Effector memory CD8-positive, alpha-beta T cell (primary cell): ENCODE data around the gene GUCA2A.
"Not testable (repeated sequence)": the region's sequence is repeated elsewhere in the genome, so short reads cannot be mapped to it uniquely, and the experiment has no call there.

Experiments
- ATAC-seq: fragments of 150-1000 bp; cut with Tn5 transposase; replicated peaks from 2 replicates; pipeline ENCODE4 v1.10.0; 2021; ENCODE audit warnings: mild to moderate bottlenecking, moderate library complexity
- DNase-seq, 3 experiments: peaks; one replicate each; pipeline ENCODE4 v3.0.0; 2021
- H3K27ac Mint-ChIP-seq, 2 donors: one replicate each; pipeline ENCODE4 v1.8.0; 2022; ENCODE audit warnings: mild to moderate bottlenecking in 2 of 2, mixed read lengths in 2 of 2, moderate library complexity in 2 of 2
- H3K27me3 Mint-ChIP-seq, 2 donors: one replicate each; pipeline ENCODE4 v1.8.0; 2022; ENCODE audit warnings: mixed read lengths in 2 of 2
- H3K36me3 Mint-ChIP-seq: one replicate; pipeline ENCODE4 v1.8.0; 2022; ENCODE audit warnings: mild to moderate bottlenecking, moderate library complexity, mixed read lengths; ENCODE audit not compliant: insufficient read depth
- H3K4me1 Mint-ChIP-seq, 2 donors: one replicate each; pipeline ENCODE4 v1.8.0; 2022; ENCODE audit warnings: low read depth in 2 of 2, mixed read lengths in 2 of 2
- H3K4me3 Mint-ChIP-seq, 2 donors: one replicate each; pipeline ENCODE4 v1.8.0; 2022; ENCODE audit warnings: mild to moderate bottlenecking in 2 of 2, mixed read lengths in 2 of 2, moderate library complexity in 2 of 2
- H3K9me3 Mint-ChIP-seq, 2 donors: one replicate each; pipeline ENCODE4 v1.8.0; 2022; ENCODE audit warnings: mixed read lengths in 2 of 2
- total RNA-seq, 9 experiments: gene quantifications; one replicate each; lab custom pipeline; 2026; lab: John Stamatoyannopoulos, UW

The GUCA2A gene
- total RNA-seq = 0 to 0.11 (median 0) reads per million in 9 experiments

GRCh38 chr1:42164551-42165420 is at the start of gene GUCA2A:
TSS of gene GUCA2A (minus strand) at chr1:42164745. CDS start at chr1:42164712, 33 bp downstream.
- Mint-ChIP-seq H3K4me3 (no peak within 1 kb of the TSS), H3K9me3 (peaks cover 0 to 16% of the 10 kb centered on the region in 2 donors), H3K27ac (no peak within 1 kb of the TSS), H3K36me3 (no peaks in the 10 kb centered on the region), H3K4me1 (no peaks in the 10 kb centered on the region), H3K27me3 (peaks cover 23 to 51% of the 10 kb centered on the region in 2 donors)
- ATAC-seq = no peak
- DNase-seq = no peak

GRCh38 chr1:42211224-42211623 is 46.7 kb upstream of the GUCA2A start:
- Mint-ChIP-seq H3K36me3 (peaks cover 6% of the 10 kb centered on the region), H3K4me3 (no peak overlapping the region), H3K27me3 (no peaks in the 10 kb centered on the region), H3K4me1 (peaks cover 29 to 44% of the 10 kb centered on the region in 2 donors), H3K9me3 (peaks cover 5 to 6% of the 10 kb centered on the region in 2 donors), H3K27ac (no peak overlapping the region)
- ATAC-seq (no peak), DNase-seq (no peak)

GRCh38 chr1:42210421-42211133 is 46.0 kb upstream of the GUCA2A start:
- Mint-ChIP-seq H3K9me3 (peaks cover 5 to 6% of the 10 kb centered on the region in 2 donors), H3K4me1 (peaks cover 32 to 48% of the 10 kb centered on the region in 2 donors), H3K36me3 (peaks cover 4% of the 10 kb centered on the region), H3K27ac (no peak overlapping the region), H3K4me3 (no peak overlapping the region), H3K27me3 (no peaks in the 10 kb centered on the region)
- ATAC-seq = no peak
- DNase-seq = no peak

GRCh38 chr1:42209526-42210251 is 45.1 kb upstream of the GUCA2A start:
- Mint-ChIP-seq H3K36me3 (peaks cover 3% of the 10 kb centered on the region), H3K4me3 (no peak overlapping the region), H3K4me1 (peaks cover 31 to 43% of the 10 kb centered on the region in 2 donors), H3K9me3 (peaks cover 5% of the 10 kb centered on the region in 2 donors), H3K27me3 (no peaks in the 10 kb centered on the region), H3K27ac (peak overlapping the region in 1 of 2 donors; percentile 10)
- DNase-seq (no peak), ATAC-seq (no peak)

- H3K27me3 Mint-ChIP-seq, DNase-seq, H3K4me3 Mint-ChIP-seq, H3K9me3 Mint-ChIP-seq, ATAC-seq: not testable (repeated sequence)
- Mint-ChIP-seq H3K36me3 (peaks cover 11% of the 10 kb centered on the region), H3K27ac (peak overlapping the region in 1 of 2 donors; percentile 4), H3K4me1 (peaks cover 28 to 37% of the 10 kb centered on the region in 2 donors)
Observed at GRCh38 chr1:42206930-42207329, 42.4 kb upstream of the GUCA2A start.

- ATAC-seq = peak; percentile 39
- DNase-seq = no peak
- peaks cover 24 to 32% of the 10 kb centered on the region in 2 donors for H3K4me1 Mint-ChIP-seq
- peak overlapping the region in 1 of 2 donors; percentile 41 for H3K27ac Mint-ChIP-seq
- no peaks in the 10 kb centered on the region for H3K27me3 Mint-ChIP-seq
- H3K9me3 Mint-ChIP-seq = peaks cover 0 to 7% of the 10 kb centered on the region in 2 donors
- H3K36me3 Mint-ChIP-seq = peaks cover 13% of the 10 kb centered on the region
- H3K4me3 Mint-ChIP-seq = no peak overlapping the region
Observed at GRCh38 chr1:42206164-42206563, 41.6 kb upstream of the GUCA2A start.

- no peak overlapping the region for H3K4me3 Mint-ChIP-seq
- no peaks in the 10 kb centered on the region for H3K27me3 Mint-ChIP-seq
- DNase-seq (no peak), ATAC-seq (no peak)
- H3K36me3 Mint-ChIP-seq = peaks cover 31% of the 10 kb centered on the region
- H3K9me3 Mint-ChIP-seq = peaks cover 0 to 7% of the 10 kb centered on the region in 2 donors
- no peak overlapping the region for H3K27ac Mint-ChIP-seq
- H3K4me1 Mint-ChIP-seq = peaks cover 8% of the 10 kb centered on the region in 2 donors
Observed at GRCh38 chr1:42201986-42202385, 37.4 kb upstream of the GUCA2A start.

- no peak for ATAC-seq
Observed at GRCh38 chr1:42198251-42198650, 33.7 kb upstream of the GUCA2A start.

GRCh38 chr1:42195841-42196240 is 31.3 kb upstream of the GUCA2A start:
- peaks cover 34% of the 10 kb centered on the region for H3K36me3 Mint-ChIP-seq
- ATAC-seq (no peak), DNase-seq (no peak)
- H3K27ac Mint-ChIP-seq = no peak overlapping the region
- no peaks in the 10 kb centered on the region for H3K27me3 Mint-ChIP-seq
- peaks cover 8 to 15% of the 10 kb centered on the region in 2 donors for H3K4me1 Mint-ChIP-seq
- H3K9me3 Mint-ChIP-seq = no peaks in the 10 kb centered on the region
- no peak overlapping the region for H3K4me3 Mint-ChIP-seq

More at GRCh38 chr1:42198251-42198650, 33.7 kb upstream of the GUCA2A start:
- H3K27me3 Mint-ChIP-seq = no peaks in the 10 kb centered on the region
- no peak overlapping the region for H3K27ac Mint-ChIP-seq
- peaks cover 0 to 5% of the 10 kb centered on the region in 2 donors for H3K9me3 Mint-ChIP-seq
- H3K36me3 Mint-ChIP-seq = peaks cover 36% of the 10 kb centered on the region
- H3K4me3 Mint-ChIP-seq = no peak overlapping the region
- peaks cover 0 to 2% of the 10 kb centered on the region in 2 donors for H3K4me1 Mint-ChIP-seq
- DNase-seq = no peak

- Mint-ChIP-seq H3K36me3 (peaks cover 37% of the 10 kb centered on the region), H3K4me3 (no peak overlapping the region), H3K27me3 (no peaks in the 10 kb centered on the region), H3K9me3 (no peaks in the 10 kb centered on the region), H3K27ac (no peak overlapping the region), H3K4me1 (peaks cover 6 to 15% of the 10 kb centered on the region in 2 donors)
- no peak for ATAC-seq
- DNase-seq = no peak
Observed at GRCh38 chr1:42192106-42192505, 27.6 kb upstream of the GUCA2A start.

- peak overlapping the region in 1 of 2 donors; percentile 16 for H3K4me3 Mint-ChIP-seq
- H3K36me3 Mint-ChIP-seq = peaks cover 37% of the 10 kb centered on the region
- DNase-seq (no peak), ATAC-seq (no peak)
- peak overlapping the region; percentile 21 to 39 for H3K27ac Mint-ChIP-seq
- peaks cover 6 to 15% of the 10 kb centered on the region in 2 donors for H3K4me1 Mint-ChIP-seq
- H3K9me3 Mint-ChIP-seq = no peaks in the 10 kb centered on the region
- H3K27me3 Mint-ChIP-seq = no peaks in the 10 kb centered on the region
Observed at GRCh38 chr1:42191319-42191718, 26.8 kb upstream of the GUCA2A start.

GRCh38 chr1:42189931-42190853 is 25.6 kb upstream of the GUCA2A start:
- DNase-seq (no peak), ATAC-seq (no peak)
- Mint-ChIP-seq H3K4me1 (peaks cover 6 to 15% of the 10 kb centered on the region in 2 donors), H3K36me3 (peaks cover 38% of the 10 kb centered on the region), H3K9me3 (no peaks in the 10 kb centered on the region), H3K4me3 (no peak overlapping the region), H3K27me3 (no peaks in the 10 kb centered on the region), H3K27ac (peak overlapping the region in 1 of 2 donors; percentile 25)
